ENCODE data around the gene FECH.

FECH gene

DNA sequence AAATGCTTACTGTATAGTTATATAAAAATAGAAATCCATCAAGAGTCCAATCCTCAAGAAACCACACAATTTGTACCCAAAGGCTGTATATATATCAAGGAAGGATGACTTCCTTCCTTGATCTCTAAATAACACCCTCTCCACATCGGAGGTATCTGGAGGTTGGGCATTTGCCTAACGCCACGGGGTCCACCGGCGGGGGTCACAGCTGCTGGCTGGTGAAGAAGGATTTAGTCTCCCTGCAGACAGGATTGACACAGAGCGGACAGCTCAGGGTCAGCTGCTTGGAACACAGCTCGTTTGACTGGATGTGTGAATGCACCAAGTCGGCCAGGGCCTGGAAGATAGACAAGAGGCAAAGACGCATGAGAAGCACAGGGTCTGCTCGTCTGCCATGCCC is 36.0 kb downstream of the FECH start:
- H3K9me3 ChIP-seq (ENCODE audit: control insufficient read depth, insufficient read depth, low read length) = no peaks in the 10 kb centered on the region
- H3K27me3 ChIP-seq (ENCODE audit: control insufficient read depth, insufficient read depth, low read length) = no peaks in the 10 kb centered on the region
- H3K36me3 ChIP-seq (ENCODE audit: control insufficient read depth, insufficient read depth, low read length) = peaks cover 11% of the 10 kb centered on the region
- H3K27ac ChIP-seq (ENCODE audit: low read depth, low read length) = no peak overlapping the region
- H3K9ac ChIP-seq (ENCODE audit: low read depth, low read length) = no peak overlapping the region
- no peaks in the 10 kb centered on the region for H3K4me1 ChIP-seq (ENCODE audit: control insufficient read depth, insufficient read depth, low read length)
- no peak overlapping the region for H3K4me3 ChIP-seq (ENCODE audit: low read depth, low read length)

DNA sequence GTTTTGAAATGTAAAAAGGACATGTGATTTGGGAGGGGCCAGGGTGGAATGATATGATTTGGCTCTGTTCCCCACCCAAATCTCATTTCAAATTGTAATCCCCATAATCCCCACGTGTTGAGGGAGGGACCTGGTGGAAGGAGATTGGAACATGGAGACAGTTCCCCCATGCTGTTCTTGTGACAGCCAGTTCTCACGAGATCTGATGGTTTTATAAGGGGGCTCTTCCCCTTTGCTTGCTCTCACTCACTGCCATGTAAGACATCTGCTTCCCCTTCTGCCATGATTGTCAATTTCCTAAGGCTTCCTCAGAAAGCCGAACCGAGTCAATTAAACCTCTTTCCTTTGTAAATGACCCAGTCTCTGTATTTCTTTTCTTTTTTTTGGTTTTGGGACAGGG is 39.2 kb downstream of the FECH start:
- peaks cover 5% of the 10 kb centered on the region; the same call in 1 of the 2 replicates for H3K36me3 ChIP-seq (ENCODE audit: control insufficient read depth, insufficient read depth, low read length)
- H3K9me3 ChIP-seq (ENCODE audit: control insufficient read depth, insufficient read depth, low read length) = no peaks in the 10 kb centered on the region
- H3K4me1 ChIP-seq (ENCODE audit: control insufficient read depth, insufficient read depth, low read length) = no peaks in the 10 kb centered on the region
- no peak overlapping the region for H3K4me3 ChIP-seq (ENCODE audit: low read depth, low read length)
- H3K27me3 ChIP-seq (ENCODE audit: control insufficient read depth, insufficient read depth, low read length) = no peaks in the 10 kb centered on the region
- H3K27ac ChIP-seq (ENCODE audit: low read depth, low read length) = no peak overlapping the region
- H3K9ac ChIP-seq (ENCODE audit: low read depth, low read length) = no peak overlapping the region

DNA sequence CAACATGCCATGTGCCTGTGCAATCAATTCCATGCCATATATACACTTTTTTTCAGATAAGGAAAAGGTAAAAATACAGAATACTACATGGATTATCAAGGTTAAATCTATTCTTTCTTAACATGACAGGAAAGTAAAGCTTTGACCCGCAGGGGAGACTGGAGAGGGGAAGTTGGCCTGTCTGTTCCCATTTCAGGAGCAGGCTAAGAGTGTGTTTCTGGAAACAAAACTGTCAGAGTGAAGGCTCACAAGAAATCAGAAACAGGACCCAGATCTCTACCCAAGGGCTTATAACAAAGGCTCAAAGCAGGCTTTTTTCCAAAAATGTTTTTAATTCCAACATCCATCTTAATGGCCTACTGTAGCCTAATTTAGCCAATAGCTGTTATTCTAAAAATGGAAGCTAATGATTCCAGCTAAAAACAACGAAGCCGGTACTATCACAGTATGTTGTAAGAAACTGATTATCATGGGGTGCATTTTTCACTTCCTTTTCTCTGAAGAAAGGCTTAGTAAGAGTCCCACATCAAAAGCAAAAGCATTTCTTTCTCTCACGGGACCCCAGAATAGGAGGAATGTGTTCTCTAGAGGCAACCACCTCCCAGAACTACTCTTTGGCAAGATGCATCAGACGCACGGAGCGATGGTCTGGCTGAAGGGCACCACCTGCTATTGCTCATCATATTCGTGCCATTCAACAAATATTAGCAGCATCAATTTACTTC is 41.4 kb downstream of the FECH start:
- Histone ChIP-seq H3K9me3 (ENCODE audit: control insufficient read depth, insufficient read depth, low read length) (no peaks in the 10 kb centered on the region), H3K36me3 (ENCODE audit: control insufficient read depth, insufficient read depth, low read length) (no peaks in the 10 kb centered on the region), H3K4me1 (ENCODE audit: control insufficient read depth, insufficient read depth, low read length) (no peaks in the 10 kb centered on the region), H3K4me3 (ENCODE audit: low read depth, low read length) (no peak overlapping the region), H3K9ac (ENCODE audit: low read depth, low read length) (no peak overlapping the region), H3K27ac (ENCODE audit: low read depth, low read length) (no peak overlapping the region), H3K27me3 (ENCODE audit: control insufficient read depth, insufficient read depth, low read length) (no peaks in the 10 kb centered on the region)

DNA sequence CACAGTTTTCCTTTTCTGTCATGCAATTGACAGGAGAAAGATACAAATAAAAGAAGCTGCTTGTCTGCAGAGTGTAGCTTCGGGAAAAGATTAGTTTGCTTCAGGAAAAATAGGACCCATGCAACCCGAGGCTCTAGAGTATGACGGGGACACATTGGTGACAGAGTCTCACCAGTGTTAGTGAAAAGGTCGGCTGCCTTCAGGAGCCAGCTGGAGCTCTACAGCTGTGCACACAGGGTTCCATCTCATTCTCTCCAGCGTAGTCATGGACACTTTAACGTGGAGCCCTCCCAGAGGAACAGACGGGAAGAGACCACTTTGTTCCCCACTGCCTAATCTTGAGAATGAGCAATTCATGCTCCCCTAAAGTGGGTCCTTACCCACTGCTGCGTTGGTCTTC is 42.9 kb downstream of the FECH start:
- Histone ChIP-seq H3K9me3 (ENCODE audit: control insufficient read depth, insufficient read depth, low read length) (no peaks in the 10 kb centered on the region), H3K27me3 (ENCODE audit: control insufficient read depth, insufficient read depth, low read length) (no peaks in the 10 kb centered on the region), H3K36me3 (ENCODE audit: control insufficient read depth, insufficient read depth, low read length) (no peaks in the 10 kb centered on the region), H3K4me3 (ENCODE audit: low read depth, low read length) (no peak overlapping the region), H3K4me1 (ENCODE audit: control insufficient read depth, insufficient read depth, low read length) (no peaks in the 10 kb centered on the region), H3K27ac (ENCODE audit: low read depth, low read length) (no peak overlapping the region), H3K9ac (ENCODE audit: low read depth, low read length) (no peak overlapping the region)

DNA sequence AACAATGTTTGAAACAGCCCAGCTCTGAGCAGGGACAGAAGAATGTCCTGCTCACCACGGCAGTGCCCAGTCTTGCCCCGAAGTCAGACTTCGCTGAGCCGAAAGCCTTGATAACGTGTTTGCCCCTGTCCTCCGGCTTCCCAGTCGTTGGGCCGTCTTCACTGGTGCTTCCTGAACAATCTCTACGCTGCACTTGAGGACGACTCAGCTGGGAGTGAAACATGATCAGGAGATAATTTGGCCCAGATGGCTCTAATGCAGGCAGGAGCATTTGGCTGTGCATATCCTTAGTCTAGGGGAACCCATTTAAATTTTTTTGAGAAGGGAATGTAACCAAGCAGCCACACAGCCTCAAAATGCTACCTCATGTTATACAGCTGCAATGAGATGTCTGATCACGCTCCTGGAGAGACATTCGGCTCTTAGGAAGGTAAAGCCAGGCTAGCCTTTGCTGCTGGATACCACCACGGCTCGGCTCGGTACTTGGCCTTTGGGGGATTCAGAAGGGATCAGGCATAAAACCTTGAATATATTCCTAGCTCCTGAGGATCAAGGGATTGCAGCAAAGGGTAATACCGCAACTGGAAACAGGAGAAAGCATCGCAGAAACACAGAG is 43.6 kb downstream of the FECH start:
- H3K36me3 ChIP-seq (ENCODE audit: control insufficient read depth, insufficient read depth, low read length) = no peaks in the 10 kb centered on the region
- no peak overlapping the region for H3K9ac ChIP-seq (ENCODE audit: low read depth, low read length)
- no peak overlapping the region for H3K27ac ChIP-seq (ENCODE audit: low read depth, low read length)
- no peaks in the 10 kb centered on the region for H3K27me3 ChIP-seq (ENCODE audit: control insufficient read depth, insufficient read depth, low read length)
- no peaks in the 10 kb centered on the region for H3K4me1 ChIP-seq (ENCODE audit: control insufficient read depth, insufficient read depth, low read length)
- H3K4me3 ChIP-seq (ENCODE audit: low read depth, low read length) = no peak overlapping the region
- no peaks in the 10 kb centered on the region for H3K9me3 ChIP-seq (ENCODE audit: control insufficient read depth, insufficient read depth, low read length)

DNA sequence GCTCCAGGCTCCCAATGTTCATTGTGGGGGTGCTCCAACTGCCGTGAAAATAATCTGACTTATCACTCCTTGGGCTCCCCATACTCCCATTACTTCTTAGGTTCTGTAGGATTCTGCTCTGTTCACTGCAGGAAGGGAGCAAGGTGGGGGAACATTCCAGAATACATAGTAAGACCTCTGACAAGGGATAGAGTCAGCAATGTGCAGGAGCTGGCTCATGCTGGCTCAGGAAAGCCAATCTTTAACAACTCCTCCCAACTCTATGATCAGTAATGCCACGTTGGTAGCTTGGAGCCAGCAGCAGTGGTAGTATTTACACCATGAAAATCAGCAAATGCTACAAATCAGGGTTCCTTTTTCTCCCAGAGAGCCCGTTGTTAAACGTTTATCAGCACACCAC is 44.4 kb downstream of the FECH start:
- Histone ChIP-seq H3K9ac (ENCODE audit: low read depth, low read length) (no peak overlapping the region), H3K27me3 (ENCODE audit: control insufficient read depth, insufficient read depth, low read length) (no peaks in the 10 kb centered on the region), H3K4me1 (ENCODE audit: control insufficient read depth, insufficient read depth, low read length) (no peaks in the 10 kb centered on the region), H3K9me3 (ENCODE audit: control insufficient read depth, insufficient read depth, low read length) (no peaks in the 10 kb centered on the region), H3K4me3 (ENCODE audit: low read depth, low read length) (no peak overlapping the region), H3K27ac (ENCODE audit: low read depth, low read length) (no peak overlapping the region), H3K36me3 (ENCODE audit: control insufficient read depth, insufficient read depth, low read length) (no peaks in the 10 kb centered on the region)

DNA sequence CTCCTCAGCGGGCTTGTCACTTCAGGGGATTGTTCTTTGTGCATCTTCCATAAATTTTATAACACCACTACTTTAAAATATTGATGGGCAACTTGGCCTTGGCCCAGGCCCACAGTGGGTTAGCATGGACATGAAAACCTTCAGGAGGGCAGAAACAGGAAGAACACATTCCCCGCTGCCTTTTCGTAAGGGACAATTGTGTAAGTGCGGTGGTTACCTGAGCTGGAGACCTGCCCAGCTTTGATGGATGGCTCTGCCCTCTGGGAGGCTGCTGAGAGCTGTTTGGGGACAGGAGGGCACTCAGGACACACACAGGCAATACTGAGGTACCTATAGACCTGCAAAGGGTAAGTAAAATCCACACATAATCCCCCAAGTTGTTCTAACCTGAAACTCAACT is 46.8 kb downstream of the FECH start:
- no peaks in the 10 kb centered on the region for H3K27me3 ChIP-seq (ENCODE audit: control insufficient read depth, insufficient read depth, low read length)
- H3K36me3 ChIP-seq (ENCODE audit: control insufficient read depth, insufficient read depth, low read length) = no peaks in the 10 kb centered on the region
- H3K4me1 ChIP-seq (ENCODE audit: control insufficient read depth, insufficient read depth, low read length) = no peaks in the 10 kb centered on the region
- no peaks in the 10 kb centered on the region for H3K9me3 ChIP-seq (ENCODE audit: control insufficient read depth, insufficient read depth, low read length)
- H3K27ac ChIP-seq (ENCODE audit: low read depth, low read length) = no peak overlapping the region
- H3K4me3 ChIP-seq (ENCODE audit: low read depth, low read length) = no peak overlapping the region
- H3K9ac ChIP-seq (ENCODE audit: low read depth, low read length) = no peak overlapping the region

DNA sequence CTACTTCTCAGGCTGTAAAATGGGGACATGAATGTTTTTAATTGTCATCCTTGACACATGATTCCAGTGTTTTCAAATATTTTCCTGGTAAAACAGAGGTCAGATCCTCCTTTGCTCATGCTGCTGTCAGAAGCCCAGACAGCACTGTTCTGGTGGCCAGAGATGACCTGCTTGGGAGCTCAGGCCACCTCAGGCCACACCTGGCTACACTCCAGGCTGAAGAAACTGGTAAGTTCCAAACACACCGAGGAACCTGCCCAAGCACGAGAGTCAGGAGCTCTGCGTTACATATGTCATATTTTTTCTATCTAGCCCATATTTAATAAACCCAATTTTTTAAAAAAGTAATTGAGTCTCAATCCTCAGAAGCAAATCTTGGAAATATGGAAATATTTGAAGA is 47.9 kb downstream of the FECH start:
- Histone ChIP-seq H3K9ac (ENCODE audit: low read depth, low read length) (no peak overlapping the region), H3K27ac (ENCODE audit: low read depth, low read length) (no peak overlapping the region), H3K4me1 (ENCODE audit: control insufficient read depth, insufficient read depth, low read length) (peaks cover 3% of the 10 kb centered on the region; the same call in 1 of the 2 replicates), H3K4me3 (ENCODE audit: low read depth, low read length) (no peak overlapping the region), H3K36me3 (ENCODE audit: control insufficient read depth, insufficient read depth, low read length) (no peaks in the 10 kb centered on the region), H3K9me3 (ENCODE audit: control insufficient read depth, insufficient read depth, low read length) (no peaks in the 10 kb centered on the region), H3K27me3 (ENCODE audit: control insufficient read depth, insufficient read depth, low read length) (no peaks in the 10 kb centered on the region)

DNA sequence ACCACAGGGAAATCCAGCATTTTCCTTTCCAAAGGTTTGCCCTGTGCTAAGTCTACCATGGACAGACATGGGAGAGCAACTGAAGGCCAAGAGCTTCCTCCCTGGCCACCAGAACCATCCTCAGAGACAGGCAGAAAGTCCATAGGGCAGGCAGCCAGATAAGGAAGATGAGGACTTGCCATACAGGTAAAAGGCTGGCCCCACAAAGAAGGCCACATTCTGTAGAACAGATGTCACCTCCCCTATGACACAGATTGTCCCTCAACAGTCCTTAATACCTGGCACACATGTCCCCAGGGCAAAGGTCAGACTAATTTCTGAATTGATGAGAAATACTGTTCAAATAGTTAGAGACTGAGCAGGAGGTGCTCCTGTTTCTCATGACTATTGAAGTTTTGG is 52.0 kb downstream of the FECH start:
- no peak overlapping the region for H3K4me3 ChIP-seq (ENCODE audit: low read depth, low read length)
- no peaks in the 10 kb centered on the region for H3K9me3 ChIP-seq (ENCODE audit: control insufficient read depth, insufficient read depth, low read length)
- H3K36me3 ChIP-seq (ENCODE audit: control insufficient read depth, insufficient read depth, low read length) = no peaks in the 10 kb centered on the region
- no peak overlapping the region for H3K9ac ChIP-seq (ENCODE audit: low read depth, low read length)
- peaks cover 16% of the 10 kb centered on the region for H3K4me1 ChIP-seq (ENCODE audit: control insufficient read depth, insufficient read depth, low read length)
- no peak overlapping the region for H3K27ac ChIP-seq (ENCODE audit: low read depth, low read length)
- H3K27me3 ChIP-seq (ENCODE audit: control insufficient read depth, insufficient read depth, low read length) = no peaks in the 10 kb centered on the region

DNA sequence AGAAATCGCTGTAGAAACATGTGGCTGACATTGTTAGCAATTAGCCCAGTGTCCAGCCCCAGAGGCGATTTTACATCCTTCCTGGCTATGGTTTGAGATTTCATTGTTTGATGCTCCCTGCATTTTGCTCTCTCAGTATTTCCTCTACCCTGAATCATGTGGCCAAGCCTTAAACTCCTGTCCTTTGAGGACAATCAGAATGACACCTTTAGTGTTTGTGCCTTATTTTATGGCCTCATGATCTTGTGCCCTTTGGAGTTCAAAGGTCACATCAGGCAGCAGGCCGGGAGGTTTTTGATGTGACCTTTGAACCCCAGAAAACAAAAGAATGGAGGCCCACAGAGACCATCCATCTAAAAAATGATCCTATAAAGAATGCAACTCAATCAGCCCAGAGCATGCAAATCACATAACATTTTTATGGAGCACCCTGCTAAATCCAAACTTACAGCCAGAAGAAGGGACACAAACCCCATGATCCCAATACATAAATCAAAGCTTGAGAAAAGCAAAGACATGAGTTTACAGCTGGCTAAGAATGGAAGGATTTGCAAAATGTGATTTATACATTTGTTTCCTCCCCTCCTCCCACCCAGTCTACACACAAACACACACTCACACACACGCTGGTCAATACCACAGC is 52.5 kb downstream of the FECH start:
- H3K27me3 ChIP-seq (ENCODE audit: control insufficient read depth, insufficient read depth, low read length) = no peaks in the 10 kb centered on the region
- no peaks in the 10 kb centered on the region for H3K9me3 ChIP-seq (ENCODE audit: control insufficient read depth, insufficient read depth, low read length)
- H3K4me3 ChIP-seq (ENCODE audit: low read depth, low read length) = no peak overlapping the region
- H3K36me3 ChIP-seq (ENCODE audit: control insufficient read depth, insufficient read depth, low read length) = no peaks in the 10 kb centered on the region
- peak overlapping the region; percentile 19 for H3K27ac ChIP-seq (ENCODE audit: low read depth, low read length)
- peaks cover 21% of the 10 kb centered on the region for H3K4me1 ChIP-seq (ENCODE audit: control insufficient read depth, insufficient read depth, low read length)
- H3K9ac ChIP-seq (ENCODE audit: low read depth, low read length) = no peak overlapping the region
